Measurements from ENCODE around the gene COX7B.

Gene COX7B

DNA sequence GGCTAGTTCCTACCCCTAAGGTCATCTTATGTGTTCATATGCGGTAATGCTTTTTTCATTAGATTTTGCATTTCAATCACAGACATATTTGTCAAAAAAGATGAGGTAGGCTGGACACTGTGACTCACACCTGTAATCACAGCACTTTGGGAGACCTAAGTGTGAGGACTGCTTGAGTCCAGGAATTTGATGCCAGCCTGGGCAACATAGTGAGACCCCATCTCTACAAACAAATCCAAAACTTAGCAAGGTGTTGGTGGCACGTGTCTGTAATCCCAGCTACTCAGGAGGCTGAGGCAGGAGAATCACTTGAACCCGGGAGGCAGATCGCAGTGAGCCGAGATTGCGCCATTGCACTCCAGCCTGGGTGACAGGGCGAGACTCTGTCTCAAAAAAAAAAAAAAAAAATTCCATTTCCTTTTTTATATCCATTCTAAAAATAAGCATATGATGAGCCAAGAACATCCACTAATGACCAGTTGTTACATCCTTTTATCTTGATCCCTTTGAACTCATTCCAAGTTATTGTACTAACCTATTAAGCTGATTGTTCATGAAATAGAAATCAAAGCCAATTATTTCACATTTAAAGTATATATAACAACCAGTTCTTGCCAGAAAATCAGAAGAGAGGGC, 46.8 kb downstream of the COX7B start:
- DNase-seq: no peak

DNA sequence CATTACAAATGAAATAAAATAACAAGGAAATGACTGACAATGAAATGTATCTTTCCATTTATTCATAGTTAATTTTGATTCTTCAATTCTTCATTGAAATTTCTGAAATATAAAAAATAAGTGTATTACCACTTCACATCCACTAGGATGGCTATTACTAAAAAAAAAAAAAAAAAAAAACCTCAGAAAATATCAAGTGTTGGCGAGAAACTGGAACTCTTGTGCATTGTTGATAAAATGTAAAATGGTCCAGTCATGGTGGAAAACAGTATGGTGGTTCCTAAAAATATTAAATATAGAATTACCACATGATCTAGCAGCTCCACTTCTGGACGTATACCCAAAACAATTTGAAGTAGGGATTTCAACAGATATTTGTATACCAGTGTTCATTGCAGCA, 47.3 kb downstream of the COX7B start:
- DNase-seq: no peak

DNA sequence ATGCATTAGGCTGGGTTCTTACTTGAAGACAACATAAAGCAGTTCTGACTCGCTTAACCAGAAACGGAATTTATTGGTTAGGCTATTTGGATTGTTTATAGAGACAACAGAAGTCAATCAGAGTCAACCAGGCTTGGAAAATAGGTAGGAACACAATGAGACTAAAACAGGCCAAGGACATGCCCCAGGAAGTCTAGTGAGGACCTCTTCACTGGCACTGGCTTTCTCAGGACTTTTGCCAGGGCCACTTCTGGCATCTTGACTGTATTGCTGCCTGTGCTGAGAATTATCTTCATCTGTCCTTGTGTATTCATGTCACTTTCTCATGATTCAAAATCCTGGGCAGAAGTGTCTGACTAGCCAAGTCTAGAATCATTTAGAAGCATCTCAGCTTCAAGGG, 50.6 kb downstream of the COX7B start:
- no peak for DNase-seq

GRCh38 chrX:77952173-77952572, 52.9 kb downstream of the COX7B start:
- no peak for DNase-seq

DNA sequence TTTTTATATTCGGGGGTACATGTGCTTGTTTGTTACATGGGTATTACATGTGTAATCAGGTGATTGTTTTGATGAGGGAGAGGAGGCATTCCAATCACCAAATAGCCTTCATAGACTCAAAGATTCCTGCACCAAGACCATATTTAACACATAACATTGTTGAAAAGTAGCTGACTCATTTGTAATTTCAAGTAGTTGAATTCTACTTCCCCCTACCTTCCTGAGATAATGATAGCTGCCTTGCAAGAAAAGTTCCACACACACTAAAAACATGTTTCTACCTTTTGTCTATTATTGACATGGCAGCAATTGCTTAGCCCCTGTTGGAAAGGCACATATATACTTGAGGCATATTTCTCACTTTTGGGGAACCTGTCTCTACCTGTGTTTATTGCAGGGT, 54.0 kb downstream of the COX7B start:
- no peak for DNase-seq

DNA sequence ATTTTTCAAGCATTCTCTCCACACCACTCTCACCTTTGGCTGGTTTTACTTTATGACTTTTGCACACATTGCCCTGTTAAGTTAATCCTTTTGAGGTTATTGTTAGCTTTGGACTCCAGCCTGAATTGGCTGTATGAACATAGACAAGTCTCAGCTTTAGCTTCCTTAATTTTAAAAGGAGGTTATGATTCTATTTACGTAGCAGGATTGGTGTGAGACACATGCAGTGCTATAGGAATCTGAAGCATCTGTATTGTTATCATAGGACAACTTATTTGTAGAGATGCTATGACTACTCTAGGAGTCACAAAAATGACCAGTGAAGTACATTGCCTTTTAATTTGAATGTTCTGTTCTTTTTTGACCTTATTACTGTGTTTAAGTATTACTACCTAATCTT, 54.4 kb downstream of the COX7B start:
- DNase-seq: no peak

Data from effector CD4-positive, alpha-beta T cell (primary cell).